GM20431 (cell line): ENCODE measurements around the gene FRY.

ENCODE experiments used
- in situ Hi-C: fragments of 300-500 bp; cut with MseI, MboI; formaldehyde crosslinking; loops from one replicate; pipeline ENCODE4 v1.15.0; 2020; ENCODE audit warnings: low sequenced_read_pairs; ENCODE audit not compliant: unreplicated experiment

The FRY gene

DNA sequence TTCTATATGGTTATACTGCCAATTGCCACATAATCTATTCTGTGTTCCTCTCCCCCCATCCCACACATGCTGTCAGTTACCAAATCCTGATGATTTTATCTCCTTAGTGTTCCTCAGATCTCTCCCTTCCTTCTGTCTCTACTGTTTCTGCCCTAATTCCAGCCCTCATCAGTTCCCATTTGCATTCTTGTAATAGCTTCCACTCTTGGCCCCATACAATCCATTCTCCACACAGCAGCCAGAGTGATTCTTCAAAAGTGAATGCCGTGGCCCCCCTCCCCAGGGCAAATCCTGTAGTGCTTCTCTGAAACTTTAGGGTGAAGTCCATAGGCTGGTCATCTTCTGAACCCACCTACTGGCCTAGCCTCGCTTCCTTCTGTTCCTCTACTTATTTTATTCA, 169.2 kb downstream of the FRY start:
- in situ Hi-C loops = no loop called here

DNA sequence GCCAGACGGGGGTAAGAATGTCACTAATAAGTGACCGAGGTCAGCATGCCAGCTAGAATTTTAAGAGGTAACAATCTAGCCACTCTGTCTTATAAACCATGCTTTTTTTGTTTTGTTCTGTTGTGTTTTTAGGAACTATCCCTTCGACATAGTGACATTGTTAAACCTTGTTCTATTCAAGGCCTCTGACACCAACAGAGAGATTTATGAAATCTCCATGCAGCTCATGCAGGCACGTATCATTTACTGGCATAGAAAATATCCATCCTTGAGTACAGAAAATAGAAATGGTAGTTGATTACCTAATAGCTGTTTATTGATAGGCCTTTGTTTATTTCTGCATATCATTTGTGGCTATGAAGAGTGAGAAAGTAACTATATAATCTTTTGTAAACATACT, 170.2 kb downstream of the FRY start:
- in situ Hi-C loops = no loop called here

DNA sequence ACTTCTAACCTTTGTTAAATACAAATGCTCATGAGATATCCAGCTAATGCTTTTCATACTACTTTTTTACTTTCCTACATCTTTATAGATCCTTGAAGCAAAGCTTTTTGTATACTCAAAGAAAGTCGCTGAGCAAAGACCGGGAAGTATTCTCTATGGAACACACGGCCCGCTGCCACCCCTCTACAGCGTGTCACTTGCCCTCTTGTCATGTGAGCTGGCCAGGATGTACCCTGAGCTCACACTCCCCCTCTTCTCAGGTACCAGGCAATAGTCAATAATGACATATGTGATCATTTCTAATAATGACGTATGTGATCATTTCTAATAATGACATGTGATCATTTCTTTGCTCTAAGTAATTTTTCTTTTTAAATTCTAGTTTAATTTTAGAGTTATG, 170.7 kb downstream of the FRY start:
- in situ Hi-C loops = no loop called here

DNA sequence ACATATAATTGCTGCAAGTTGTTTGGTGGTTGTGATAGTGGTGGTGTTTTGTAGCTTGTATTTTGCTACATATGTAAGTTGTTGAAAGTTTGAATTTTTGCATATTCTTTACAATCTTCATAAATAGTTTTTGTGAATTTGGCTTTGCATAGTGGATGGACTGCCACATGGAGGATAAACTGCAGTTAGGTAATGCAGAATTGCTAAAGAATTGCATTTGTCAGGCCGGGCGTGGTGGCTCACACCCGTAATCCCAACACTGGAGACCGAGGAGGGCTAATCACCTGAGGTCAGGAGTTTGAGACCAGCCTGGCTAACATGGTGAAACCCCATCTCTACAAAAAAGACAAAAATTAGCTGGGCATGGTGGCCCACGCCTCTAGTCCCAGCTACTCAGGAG, 171.6 kb downstream of the FRY start:
- in situ Hi-C loops = no loop called here

DNA sequence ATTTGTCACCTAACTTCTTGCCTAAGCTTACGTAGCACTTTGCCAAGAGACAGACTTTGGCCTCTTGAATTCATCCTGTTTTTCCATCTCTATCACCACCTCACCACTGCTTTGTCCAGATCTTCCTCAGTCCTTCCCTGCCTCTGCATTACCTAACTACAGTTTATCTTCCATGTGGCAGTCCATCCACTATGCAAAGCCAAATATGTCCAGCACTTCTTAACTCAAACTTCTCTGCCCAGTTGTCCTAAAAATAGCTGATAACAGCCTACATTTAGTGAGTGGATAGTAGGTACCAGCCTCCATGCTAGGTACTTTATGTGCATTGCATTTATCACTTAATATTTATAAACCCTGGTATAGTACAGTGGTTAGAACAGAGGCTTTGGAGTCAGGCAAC, 172.2 kb downstream of the FRY start:
- in situ Hi-C loops = no loop called here

DNA sequence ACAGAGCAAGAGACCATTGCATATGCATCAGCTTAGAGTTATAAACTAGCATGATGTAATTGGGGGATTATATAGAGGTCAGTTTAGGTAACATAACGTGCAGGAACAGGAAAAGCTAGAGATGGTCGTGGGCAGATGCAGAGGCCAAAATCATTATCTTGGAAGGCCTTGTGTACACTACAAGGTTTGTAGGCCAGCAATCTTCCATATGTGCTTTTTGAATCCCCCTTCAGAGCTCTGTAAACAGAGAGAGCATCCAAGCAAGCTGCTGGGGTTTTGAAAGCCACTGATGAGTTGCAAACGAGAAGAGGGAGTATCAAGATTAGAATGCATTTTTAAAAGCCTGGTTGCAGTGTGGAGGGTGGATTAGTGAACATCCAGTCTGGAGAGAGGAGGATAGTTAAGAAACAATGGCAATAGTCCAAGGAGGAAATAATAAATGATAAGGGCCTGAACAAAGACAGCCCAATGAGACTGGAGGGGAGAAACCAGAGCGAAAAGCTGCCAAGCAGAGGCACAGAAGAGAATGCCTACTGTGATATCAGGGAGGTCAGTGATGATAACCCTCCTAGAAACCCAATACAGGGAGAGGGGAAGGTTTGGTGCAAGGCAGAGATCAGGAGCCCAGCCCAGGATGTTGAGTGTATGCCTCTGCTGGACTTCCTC, 174.0 kb downstream of the FRY start:
- in situ Hi-C loops = no loop called here

DNA sequence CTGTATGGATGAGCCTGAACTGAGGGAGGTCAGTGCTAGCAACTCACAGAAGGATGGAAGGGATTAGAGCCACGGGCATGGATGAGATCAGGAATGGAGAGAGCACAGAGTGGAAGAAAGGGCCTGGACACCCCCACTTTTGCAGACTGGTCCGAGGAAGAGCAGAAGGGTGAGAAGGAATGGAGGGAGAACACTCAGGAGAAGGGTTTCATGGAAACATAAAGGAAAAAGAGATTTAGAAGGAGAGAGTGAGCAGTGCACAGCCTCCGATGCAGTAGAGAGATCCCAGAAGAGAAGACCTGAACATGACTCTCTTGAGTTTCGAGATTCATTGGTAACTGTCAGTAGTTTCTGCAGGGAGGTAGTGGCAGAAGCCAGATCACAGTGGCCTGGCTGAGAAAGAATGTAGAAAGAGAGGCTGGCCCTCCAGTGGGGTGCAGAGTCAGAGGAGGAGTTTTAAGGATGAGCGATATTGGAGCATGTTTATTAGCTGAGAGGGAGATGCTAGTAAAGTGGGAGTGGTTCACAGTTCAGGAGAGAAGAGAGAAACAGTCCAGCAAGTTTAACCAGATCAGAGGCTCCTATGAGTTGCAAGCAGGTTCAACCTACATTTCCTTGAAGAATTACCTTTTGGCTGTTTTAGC, 174.6 kb downstream of the FRY start:
- in situ Hi-C loops = no loop called here

DNA sequence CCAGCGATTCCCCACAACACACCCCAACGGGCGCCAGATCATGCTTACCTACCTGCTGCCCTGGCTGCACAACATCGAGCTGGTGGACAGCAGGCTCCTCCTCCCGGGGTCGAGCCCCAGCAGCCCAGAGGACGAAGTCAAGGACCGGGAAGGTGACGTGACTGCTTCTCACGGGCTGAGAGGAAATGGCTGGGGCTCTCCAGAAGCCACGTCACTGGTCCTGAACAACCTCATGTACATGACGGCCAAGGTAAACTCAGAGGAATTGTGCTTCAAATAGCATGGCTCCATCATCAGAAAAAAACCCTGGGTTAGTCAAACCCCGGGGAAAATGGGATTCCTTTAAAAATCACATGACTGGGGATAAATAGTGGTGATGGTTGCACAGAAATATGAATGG, 177.3 kb downstream of the FRY start:
- in situ Hi-C loops = no loop called here

DNA sequence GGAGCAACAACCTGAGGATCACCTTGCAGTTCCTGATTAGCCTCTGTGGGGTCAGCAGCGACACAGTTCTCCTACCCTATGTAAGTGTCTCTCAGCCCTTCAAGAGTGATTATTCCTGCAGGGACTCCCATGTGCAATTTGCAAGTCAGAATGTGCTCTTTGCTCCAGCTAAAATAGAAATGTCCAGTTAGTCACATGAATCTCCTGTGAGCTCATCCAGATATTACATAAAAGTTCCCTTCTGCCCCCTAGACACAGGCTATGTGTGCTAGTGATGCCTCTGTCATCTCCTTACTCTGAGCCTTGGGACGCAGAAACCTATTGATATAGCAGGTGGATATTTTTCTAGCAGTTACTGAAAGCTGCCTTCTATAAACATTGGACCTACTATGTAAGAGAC, 178.1 kb downstream of the FRY start:
- in situ Hi-C loops = no loop called here

DNA sequence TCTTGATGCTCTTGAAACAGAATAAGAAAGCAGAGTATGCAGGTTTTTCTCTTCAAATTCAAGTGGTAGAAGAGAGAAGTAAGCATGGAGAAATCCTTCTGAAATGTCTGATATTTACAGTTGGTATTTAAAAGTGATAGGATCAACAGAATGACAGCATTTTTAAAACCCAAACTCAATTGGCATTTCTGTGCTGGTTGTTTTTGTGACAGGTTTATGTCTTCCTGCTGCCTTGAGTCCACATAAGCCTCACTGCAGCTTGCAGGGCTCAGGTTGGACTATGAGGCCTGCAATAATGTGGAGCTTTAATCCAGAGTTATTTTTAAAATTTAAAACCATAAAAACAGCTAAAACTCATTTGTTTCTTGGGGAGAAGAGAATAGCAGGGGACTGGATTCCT, 178.5 kb downstream of the FRY start:
- in situ Hi-C loops = no loop called here

DNA sequence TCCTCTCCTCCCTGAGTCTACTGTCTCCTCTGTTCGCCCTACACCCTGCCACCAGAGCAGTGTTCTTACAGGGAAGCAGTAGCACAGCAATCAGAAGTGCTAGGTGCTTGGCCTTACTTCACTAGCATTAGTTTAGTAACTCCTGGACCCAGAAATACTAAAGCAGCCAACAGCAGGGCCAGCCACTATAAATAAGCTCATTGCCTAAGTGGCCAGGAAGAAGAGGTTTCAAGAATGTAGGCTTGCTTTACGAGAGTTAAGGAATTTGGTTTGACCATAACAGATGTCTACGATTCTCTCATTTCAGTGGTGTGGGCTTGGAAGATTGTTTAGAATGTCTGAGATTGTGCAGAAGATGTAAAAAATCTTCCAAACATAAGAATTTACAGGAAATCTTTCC, 180.2 kb downstream of the FRY start:
- in situ Hi-C loops = no loop called here

DNA sequence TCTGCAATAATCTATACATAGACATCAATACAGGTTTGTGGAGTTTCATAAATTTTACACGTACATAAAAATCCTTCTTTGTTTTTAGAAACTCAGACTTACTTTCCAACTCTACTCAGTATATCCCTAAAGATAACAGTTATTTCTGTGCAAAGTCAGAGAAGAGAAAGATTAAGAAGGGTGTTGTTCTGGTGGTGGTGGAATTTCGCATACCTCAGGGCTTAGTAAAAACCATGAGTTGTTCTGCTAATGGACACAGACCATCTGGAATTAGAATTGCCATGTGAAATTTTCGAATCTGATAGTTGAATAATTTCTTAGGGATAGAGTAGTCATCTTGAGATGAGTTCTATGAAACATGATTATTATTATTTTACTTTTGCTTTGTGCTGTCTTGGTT, 180.8 kb downstream of the FRY start:
- in situ Hi-C loops = no loop called here

DNA sequence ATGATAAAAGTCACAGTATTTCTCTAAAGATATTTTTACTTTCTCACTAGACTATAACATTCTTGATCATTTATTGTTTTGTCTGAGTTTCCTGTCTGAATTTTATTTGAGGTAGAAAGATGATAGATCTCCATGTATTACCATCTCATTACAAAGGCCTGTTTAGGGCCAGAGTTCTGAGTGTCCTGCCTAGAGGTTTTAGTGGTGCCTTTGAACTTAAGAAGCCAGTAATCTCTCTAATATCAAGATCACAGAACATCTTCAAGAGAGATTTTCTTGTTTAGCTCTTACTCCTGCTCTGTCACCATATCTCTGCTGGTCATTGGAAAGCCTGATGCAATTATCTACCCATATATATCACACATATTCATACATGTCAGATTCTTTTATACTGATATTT, 182.1 kb downstream of the FRY start:
- in situ Hi-C loops = no loop called here

DNA sequence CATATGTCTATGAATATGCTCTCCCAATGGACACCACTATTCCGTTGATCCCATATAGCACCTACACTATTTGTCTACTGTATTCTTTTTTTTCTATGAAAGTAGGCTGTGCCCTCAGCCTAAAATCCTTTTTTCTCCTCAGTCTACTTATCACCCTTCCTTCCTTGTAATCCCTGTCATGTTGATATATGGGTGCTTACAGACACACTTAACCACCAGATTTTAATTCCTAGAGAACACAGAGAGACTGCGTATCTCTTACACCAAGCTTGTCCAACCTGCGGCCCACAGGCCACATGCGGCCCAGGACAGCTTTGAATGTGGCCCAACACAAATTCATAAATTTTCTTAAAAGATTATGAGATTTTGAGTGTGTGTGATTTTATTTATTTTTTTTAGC, 182.5 kb downstream of the FRY start:
- in situ Hi-C loops = no loop called here

DNA sequence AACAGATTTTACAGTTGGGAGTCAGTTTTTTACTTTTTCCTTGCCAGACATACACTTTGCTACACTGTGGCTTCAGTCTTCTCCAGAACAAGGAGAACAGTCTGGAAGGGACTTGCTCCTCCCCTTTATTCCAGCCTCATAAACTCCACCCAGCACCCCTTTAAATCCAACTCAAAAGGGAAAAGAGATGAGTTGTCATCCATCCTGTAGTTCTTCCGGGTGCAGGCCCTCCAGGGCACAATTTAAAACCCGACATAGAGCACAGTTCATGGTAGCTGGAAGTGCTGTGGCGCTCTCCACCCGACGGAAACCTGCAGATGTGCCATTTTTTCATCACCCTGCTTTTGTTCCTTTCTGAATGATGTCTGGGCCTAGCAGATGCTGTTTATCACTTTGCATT, 184.7 kb downstream of the FRY start:
- in situ Hi-C loops = no loop called here

DNA sequence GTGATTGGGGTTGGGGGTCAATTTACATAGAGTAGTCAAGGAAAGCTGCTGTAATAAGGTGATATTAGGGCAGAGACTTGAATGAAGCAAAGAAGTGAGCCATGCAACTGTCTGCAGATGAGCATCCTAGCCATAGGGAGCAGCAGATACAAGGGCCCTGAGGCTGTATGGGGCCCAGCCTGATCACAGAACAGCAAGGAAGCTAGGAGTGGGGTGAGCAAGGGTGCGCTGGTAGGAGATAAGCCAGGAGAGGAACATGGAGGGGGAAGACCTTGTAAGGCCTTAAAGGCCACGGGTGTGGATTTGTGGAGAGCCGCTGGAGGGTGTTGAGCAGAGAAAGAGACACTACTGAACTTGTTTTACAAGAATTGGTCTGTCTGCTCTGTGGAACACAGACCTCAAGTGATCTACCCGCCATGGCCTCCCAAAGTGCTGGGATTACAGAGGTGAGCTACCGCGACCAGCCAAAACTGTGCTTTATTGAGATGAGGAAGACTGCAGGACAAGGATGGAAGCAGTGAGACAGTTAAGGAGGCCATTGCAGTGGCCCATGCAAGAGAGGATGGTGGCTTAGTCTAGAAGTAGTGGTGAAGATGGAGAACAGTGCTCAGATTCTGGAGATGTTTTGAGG, 190.6 kb downstream of the FRY start:
- in situ Hi-C loops = no loop called here

DNA sequence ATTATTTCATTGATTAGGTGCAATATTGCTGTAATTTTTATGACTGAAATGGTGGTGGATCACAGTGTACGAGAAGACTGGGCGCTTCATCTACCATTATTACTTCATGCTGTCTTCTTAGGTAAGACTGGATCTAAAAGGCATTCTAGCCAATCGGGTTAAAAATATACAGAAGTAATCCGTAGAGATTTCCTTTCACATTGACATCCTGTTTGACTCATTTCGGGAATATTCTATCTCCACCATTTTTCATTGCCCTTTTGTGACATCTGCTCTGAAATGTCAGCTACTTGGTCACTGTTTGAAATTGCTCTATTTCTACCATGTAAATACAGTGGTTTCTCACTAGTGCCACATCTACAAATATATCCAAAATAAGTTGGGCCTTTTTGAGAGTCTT, 193.3 kb downstream of the FRY start:
- in situ Hi-C loops = no loop called here

DNA sequence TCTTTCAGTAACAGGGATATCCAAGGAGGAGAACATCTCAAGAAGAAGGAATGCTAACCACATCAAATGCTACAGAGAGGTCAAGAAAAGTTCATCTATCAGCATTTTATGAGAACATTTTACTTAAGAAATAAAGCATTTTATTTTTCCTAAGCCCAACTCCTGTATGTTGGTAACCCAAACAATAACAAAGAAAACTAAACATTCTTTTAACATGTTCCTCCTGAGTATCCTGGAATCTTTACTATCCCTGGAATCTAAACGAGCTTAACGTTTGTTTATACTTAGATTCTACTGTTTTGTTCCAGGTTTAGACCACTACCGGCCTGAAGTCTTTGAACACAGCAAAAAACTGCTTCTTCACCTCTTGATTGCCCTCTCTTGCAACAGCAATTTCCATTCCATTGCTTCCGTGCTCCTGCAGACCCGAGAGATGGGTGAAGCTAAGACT, 193.9 kb downstream of the FRY start:
- in situ Hi-C loops = no loop called here

DNA sequence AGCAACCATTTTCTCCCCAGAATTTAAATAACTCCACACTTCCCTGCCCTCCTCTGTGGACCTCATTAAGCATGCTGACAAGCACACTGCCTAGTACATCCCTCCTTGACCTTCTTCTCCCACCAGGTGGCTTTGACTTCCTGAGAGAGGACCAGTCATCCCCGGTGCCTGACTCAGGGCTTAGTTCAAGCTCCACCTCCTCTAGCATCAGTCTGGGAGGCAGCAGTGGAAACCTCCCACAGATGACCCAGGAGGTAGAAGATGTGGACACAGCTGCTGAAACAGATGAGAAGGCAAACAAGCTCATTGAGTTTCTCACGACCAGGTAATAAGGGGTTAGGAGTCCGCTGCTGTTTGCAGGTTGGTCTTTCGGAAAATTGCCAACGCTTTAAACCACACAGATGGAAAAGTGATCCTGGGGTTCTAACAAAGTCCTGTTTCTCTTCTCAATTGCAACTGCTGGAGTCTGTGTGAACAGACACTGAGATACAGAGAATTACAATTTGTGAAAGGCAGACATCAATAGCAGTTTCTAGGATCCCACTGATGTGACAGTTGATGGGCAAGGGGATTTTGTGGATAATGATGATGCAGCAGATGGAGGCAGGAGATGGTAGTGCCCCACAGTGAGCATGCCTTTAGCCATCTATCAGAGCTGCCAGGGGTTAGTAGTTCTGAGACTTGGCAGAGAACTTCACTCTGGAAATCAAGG, 196.9 kb downstream of the FRY start:
- in situ Hi-C loops = no loop called here

DNA sequence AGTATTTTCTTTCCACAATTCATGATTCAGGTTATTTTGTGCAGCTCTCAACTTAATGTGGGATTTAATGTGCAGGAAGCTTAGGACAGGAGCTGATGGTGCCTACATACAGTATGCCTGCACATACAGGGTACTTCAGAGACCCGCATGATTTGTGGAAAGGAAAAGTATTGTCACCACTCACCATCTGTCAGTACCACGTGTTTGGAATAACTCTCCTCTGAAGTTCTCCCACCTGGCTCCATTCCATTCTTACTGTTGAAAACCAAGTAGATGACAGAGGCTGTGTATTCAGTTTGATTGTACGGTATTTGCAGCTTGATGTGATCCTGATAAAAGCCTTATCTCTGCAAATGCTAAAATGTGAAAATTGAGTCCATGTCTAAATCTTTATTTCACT, 197.9 kb downstream of the FRY start:
- in situ Hi-C loops = no loop called here

DNA sequence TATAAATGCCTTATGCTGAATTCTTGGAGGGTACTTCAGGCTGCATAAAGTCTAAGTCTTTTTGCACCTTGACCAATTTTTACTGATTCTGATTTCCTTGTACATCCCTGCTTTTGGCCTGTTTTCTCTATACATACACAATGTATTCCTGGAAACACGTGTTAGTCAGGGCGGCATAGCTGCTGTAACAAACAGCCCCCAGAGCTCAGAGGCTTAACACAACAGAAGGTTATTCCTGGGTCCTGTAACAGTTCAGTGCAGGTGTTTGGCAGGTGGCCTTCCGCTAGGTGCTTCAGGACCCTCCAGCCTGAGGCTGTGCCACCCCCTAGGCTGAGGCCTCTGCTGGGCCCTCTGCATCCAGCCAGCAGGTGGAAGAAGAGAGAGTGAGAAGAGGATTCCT, 200.7 kb downstream of the FRY start:
- in situ Hi-C loops = no loop called here
